GM19328 (cell line): Measurements from ENCODE around the gene CDC14A.
"Not testable (repeated sequence)": the region's sequence is repeated elsewhere in the genome, so short reads cannot be mapped to it uniquely, and the experiment has no call there.

Experiments
- ATAC-seq: cut with Tn5 transposase; IDR thresholded peaks from one replicate; pipeline ENCODE4 v1.9.1; 2021; ENCODE audit warnings: mild to moderate bottlenecking, moderate library complexity; ENCODE audit not compliant: unreplicated experiment

CDC14A gene

GRCh38 chr1:100397681-100398080 is 45.4 kb downstream of the CDC14A start:
- no peak for ATAC-seq

- no peak for ATAC-seq
Observed at GRCh38 chr1:100398648-100399047, 46.3 kb downstream of the CDC14A start.

- ATAC-seq = peak; percentile 76
Observed at GRCh38 chr1:100400404-100400803, 48.1 kb downstream of the CDC14A start.

- no peak for ATAC-seq
Observed at GRCh38 chr1:100404821-100405220, 52.5 kb downstream of the CDC14A start.

GRCh38 chr1:100405902-100406301 is 53.6 kb downstream of the CDC14A start:
- ATAC-seq = not testable (repeated sequence)

- ATAC-seq = not testable (repeated sequence)
Observed at GRCh38 chr1:100407390-100407789, 55.1 kb downstream of the CDC14A start.

- no peak for ATAC-seq
Observed at GRCh38 chr1:100411019-100411418, 58.7 kb downstream of the CDC14A start.

GRCh38 chr1:100411574-100411973 is 59.3 kb downstream of the CDC14A start:
- no peak for ATAC-seq

GRCh38 chr1:100413035-100413434 is 60.7 kb downstream of the CDC14A start:
- no peak for ATAC-seq

- no peak for ATAC-seq
Observed at GRCh38 chr1:100414693-100415497, 62.6 kb downstream of the CDC14A start.

GRCh38 chr1:100415498-100415778 is 63.1 kb downstream of the CDC14A start:
- ATAC-seq = no peak

- no peak for ATAC-seq
Observed at GRCh38 chr1:100419072-100419471, 66.8 kb downstream of the CDC14A start.

GRCh38 chr1:100422065-100422464 is 69.8 kb downstream of the CDC14A start:
- ATAC-seq = no peak

GRCh38 chr1:100423832-100424337 is 71.6 kb downstream of the CDC14A start:
- peak; percentile 94 for ATAC-seq

GRCh38 chr1:100428160-100428559 is 75.9 kb downstream of the CDC14A start:
- ATAC-seq = no peak

- no peak for ATAC-seq
Observed at GRCh38 chr1:100430325-100430756, 78.0 kb downstream of the CDC14A start.

- ATAC-seq = no peak
Observed at GRCh38 chr1:100431954-100432353, 79.6 kb downstream of the CDC14A start.

GRCh38 chr1:100433563-100433962 is 81.3 kb downstream of the CDC14A start:
- ATAC-seq = no peak

GRCh38 chr1:100434831-100435230 is 82.5 kb downstream of the CDC14A start:
- ATAC-seq = no peak

GRCh38 chr1:100438375-100438774 is 86.1 kb downstream of the CDC14A start:
- no peak for ATAC-seq

GRCh38 chr1:100438789-100439188 is 86.5 kb downstream of the CDC14A start:
- no peak for ATAC-seq

GRCh38 chr1:100440075-100440809 is 87.9 kb downstream of the CDC14A start:
- no peak for ATAC-seq
